LoVo (cell line): ENCODE measurements around the gene NFIA.
A peak's percentile ranks its signal among the peaks of the same experiment; 100 is the strongest.

Source experiments
- DNase-seq: peaks from one replicate; pipeline ENCODE4 v3.0.0-alpha.2; 2016; ENCODE audit warnings: low spot score

The NFIA gene

DNA sequence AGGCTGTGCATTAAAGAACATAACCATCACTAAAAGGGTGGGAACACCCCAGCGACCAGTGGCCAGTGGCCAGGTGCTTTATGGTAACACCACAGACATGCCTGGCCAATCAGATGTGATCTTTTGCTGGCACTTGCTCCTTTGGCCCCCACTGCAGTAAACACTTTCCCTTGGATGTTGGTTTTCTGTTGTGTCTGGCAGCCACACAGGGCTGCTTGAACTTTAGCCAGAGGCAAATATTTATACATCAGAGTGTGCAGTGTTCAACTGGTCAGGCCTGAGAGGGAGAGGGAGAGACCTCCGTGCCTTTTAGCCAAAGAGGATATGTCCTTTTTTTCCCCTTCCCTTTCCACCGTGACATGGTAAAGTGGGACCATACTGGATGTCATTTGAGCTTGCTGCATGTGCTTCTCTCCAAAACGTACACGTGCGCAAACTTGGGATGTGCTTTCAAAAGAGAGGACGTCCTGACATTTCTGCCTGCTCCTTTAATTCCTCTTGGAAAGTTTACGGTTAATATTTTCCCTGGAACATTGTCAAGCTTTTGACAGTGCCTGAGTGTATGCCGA, 101.2 kb downstream of the NFIA start:
- DNase-seq = no peak

DNA sequence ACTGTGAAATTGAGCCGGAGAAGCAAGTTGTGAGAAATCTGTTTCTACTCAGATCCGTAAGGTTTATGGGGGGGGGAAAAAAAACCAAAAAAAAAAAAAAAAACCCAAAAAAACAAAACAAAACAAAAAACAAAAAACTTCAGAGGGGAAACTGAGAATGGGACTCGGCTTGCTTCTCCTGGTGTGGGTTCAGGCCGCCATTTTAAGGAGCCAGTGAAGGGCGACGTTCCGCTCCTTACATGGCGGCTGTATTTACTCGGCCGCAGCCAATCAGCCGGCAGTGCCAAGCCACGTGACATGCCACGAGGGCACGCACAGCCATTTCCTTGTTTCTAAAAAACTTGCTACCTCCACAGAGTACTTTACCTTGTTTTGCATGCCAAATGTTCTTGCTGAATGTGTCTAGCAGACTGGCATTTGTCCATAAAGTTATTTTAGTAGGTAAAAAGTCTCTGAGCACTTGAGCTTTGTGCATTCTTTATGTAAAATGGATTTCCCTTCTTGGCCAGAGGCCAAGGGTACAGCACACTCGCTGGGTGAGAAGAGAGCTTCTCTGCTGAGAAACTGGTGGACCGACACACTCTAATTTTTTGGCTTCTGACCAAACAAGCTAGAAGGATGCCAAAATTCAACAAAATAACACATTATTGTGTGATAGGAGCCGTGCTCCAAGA, 101.8 kb downstream of the NFIA start:
- DNase-seq = peak; percentile 13

DNA sequence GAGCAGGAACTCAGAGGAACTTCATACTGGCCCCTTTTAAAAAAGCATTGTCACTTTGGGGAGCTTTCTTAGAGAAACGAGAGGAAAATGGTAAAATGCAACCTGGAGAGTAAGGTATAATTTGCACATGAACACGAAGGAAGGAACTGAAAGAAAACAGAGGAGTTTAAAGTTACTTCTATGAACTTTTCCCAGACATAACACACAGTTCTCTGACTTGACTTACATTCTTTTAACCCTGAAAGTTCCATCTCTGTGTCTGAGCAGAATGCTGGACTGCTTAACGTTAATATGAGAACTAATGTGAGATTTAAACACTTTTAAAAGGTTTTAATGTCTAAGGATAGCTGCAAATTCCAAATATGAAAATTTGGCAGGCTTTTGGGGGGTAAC, 102.3 kb downstream of the NFIA start:
- no peak for DNase-seq

GRCh38 chr1:61186753-61187152, 104.4 kb downstream of the NFIA start:
- DNase-seq = no peak

GRCh38 chr1:61187352-61188086, 105.2 kb downstream of the NFIA start:
- DNase-seq = no peak

DNA sequence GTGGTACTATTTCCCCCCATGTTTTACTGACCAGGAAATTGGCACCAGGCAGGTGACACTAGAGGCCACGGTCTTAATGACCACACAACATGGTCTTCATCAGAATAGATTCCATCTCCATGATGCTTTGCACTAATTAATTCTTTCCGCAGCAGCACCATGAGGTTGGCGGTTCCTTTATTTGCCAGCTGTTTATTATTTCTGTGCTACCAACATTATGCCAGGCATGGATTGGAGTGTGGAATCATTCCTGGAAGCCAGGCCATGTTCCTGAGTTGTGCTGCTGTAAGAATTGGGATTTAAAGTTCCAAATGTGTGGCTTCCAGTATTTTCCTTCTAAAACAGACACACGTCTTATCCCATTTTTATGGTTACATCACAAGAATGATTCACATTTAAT, 107.8 kb downstream of the NFIA start:
- no peak for DNase-seq

DNA sequence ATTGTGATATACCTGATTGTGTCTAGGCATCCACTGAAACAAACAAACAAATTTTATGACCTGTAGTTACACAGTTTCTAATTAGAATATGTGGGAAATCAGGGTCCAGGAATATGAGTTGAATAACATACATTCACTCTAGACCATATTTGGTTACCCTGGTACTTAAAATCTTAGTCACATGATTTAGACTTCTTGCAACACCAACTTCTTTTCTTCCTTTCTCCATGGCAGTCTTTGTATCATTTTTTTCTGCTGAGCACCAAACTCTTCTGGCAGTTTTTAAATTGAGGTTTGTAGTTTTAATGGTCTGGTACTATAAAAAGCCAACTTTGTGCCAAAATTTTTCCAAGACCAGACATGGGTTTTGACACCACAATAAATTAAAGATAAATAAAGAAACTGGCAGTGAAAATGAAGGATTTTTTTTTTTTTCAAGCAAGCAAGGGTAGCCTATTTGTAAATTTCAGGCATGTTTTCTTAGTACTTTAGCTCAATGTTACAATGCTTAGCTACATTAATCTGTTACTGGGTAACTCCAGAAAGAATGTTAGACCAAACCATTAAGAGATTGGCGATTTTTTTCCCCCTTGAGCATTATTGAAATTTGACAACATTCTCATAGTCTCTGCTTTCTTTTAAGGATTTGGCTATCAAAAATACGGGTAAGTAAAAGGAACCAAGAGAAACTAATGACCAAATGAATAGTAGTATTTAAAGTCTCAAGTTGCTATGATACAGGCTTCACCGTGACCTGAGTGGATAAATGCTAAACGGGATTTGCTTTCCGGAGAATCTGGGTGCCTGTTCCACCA, 108.5 kb downstream of the NFIA start:
- no peak for DNase-seq

- no peak for DNase-seq
These were observed 109.0 kb downstream of the NFIA start for GRCh38 chr1:61191433-61191720.

GRCh38 chr1:61192663-61193330, 110.4 kb downstream of the NFIA start:
- no peak for DNase-seq

DNA sequence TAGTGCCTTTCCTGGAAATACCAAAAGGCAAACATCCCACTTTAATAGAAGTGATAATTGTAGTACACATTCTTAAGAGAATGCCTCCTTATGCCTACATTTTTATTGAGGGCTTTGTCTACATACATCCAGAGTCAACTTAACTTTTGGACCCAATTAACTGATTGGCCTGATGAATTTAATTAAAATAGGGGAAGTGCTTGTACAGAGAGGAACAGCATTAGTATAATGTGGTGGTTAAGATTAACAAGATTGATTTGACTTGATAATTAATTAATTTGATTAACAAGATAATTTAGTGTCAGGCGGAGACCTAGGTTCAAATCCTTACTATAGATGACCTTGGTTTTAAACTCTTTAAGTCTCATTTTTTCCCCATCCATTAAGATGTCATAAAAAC, 111.4 kb downstream of the NFIA start:
- no peak for DNase-seq

DNA sequence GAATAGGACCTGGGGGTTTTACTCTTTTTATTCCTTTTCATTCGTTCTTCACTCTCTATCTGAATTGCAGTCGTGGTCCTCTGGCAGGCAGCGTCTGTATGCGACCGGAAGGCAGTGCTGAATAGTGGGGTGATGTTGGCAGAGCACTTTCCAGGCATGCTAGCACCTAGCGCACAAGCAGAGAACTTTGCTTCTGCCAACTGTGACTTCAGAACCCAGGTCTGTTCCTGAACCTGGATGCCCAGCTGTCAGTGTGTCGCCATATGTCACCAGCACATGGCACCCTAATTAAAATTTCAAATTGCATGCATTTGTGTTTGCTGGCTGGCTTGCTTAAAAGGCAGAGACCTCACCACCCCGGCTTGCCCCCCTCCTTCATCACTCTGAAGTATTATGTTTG, 116.2 kb downstream of the NFIA start:
- no peak for DNase-seq

GRCh38 chr1:61201035-61201434, 118.7 kb downstream of the NFIA start:
- DNase-seq = no peak

DNA sequence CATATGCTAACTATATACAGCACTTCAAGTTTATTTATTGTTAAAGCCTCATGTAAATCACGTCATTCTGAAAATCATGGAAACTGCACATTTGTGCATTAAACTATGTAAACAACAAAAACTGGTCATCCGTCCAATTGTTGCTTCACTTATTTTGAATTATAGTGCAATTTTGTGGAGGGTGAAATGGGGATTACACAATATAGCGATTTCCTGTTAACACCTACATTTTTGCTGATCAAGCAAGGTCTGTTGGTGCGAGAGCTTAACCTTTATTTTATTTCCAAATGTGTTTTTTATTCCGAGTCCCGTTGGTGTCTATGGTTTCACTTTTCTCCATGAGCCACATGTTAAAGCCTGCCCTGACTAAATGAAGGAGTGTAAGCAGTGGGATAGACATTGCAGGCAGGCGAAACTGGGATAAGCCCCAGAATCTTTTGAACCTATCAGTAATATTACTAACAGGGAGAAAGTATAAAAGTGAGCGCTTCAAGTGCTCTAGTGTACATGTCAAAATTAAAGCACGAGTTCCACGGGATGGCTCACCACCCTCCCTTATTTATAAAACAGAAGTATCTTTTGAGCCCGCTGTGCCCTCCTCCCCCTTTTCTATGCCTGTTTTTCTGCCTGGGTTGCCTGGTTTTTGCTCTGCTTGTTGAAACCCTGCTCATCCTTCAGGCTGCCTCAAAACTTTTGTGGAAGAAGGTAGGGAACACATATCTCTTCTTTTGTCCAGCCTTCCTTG, 120.7 kb downstream of the NFIA start:
- no peak for DNase-seq

DNA sequence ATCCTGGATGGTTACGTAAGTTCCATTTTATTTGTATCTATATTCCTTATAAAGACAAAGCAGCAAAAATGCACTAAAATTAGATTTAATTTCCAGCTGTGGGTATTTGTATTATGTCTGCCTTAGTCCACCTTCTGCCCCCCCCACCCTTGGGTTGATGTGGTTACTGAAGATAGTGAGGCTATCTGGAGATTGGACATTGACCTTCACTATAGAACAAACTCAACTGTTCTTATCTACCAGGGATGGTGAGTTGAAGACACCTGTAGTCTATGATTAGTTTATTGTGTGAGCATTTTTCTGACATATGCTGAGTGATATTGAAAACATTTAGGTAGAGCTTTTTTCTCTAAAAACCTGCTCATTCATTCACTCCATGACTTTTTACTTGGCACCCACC, 122.2 kb downstream of the NFIA start:
- DNase-seq = no peak

DNA sequence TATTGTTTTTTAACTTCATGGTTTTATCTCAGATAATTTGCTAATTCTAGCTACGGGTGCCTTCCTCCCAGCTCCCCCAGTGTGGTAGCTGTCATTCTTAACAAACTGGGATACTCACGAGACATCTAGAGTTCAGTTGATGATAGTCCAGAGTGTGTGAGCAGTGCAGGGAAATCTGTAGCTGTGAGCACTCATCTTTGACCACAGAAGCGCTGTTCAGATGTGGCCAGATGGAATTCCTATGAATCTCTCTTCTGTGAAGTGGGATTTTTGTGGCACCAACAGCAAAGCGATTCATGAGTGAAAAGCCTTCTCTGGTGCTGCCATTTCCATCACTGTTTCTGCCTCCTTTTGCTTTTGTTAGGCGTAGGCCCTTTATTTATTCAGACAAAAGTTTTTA, 125.1 kb downstream of the NFIA start:
- no peak for DNase-seq

- no peak for DNase-seq
These were observed 125.8 kb downstream of the NFIA start for GRCh38 chr1:61208172-61208571.

DNA sequence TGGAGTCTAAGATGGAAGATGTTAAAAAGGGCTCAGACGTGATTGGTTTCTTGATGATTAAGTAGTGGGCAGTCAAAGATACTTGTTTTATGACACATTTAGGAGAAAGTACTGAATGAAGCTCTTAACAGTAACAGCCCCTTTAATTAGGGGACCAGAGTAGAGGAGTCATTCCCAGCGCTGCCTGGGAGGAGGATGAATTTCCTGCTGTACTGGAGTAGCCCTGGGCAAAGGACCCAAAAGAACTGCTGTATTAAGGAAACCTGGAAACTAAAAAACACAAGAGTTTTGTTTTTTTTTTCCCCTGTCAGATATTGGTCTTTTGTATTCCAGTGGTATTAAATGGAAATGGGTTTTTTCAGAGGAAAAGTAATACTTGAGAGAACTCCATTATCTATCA, 126.5 kb downstream of the NFIA start:
- DNase-seq = no peak

DNA sequence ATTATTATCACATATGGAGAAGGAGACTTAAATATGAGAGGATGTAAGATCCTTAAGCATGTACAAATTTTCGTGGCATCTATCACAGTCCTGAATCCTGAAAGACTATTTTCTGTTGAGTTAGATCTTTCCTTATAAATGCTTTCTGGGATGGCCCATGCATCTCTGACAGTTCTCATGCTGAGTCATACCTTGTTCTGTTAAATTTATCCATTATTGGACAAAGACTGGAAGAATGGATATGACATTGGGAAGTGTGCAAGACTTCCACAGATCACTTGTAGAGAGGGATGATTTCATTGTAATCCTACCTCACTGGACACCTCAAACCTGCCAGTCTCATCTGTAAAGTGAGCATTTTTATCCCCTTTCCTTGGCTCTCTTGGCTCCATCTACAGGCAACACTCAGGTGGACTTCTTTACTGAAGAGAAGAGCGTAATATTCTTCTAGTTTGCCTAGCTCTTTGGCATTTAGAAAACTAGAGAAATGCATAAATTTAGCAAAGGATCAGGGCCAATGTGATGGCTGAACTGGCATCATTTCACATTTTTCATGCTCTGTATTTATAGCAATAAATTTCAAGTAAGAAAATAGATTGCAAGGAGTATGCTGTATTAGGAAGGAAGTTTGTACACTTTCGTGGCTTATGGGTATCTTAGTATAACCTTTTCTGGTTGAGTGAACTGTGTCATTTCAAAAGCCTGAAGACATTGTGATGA, 128.2 kb downstream of the NFIA start:
- no peak for DNase-seq

DNA sequence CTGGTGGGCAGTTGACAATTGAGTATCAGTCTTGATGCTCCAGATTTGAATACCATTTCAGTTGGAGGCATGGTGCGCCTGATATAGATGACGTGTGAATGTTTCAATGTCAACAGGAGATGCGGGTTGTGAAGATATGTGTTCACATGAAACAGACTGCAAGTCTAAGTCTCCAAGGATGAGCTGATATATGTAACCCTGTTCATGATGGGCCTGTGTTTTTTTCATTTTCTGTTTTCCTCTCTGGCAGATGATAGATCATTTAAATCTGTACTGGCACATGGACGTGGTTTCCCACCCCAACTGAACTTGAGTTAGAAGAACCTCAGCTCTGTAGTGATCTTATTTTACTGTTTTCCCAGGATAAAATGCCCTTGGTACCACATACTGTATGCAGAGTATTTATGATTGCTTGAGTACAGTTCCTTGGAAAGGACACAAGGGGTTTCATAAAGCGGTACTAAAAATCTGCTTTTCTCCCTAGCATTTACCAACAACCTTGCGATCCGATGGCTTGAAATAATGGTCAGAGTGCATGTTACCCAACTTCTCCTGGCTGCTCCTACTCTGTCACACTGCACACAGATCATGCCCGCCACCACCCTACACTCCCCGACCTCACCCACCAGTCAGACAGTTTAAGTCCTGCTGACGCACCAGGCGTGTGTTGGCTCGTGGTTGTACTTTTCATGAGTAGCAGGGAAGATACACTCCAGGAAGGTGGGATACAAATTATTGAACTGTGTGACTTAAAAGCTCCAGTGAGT, 131.1 kb downstream of the NFIA start:
- no peak for DNase-seq

- no peak for DNase-seq
These were observed 132.8 kb downstream of the NFIA start for GRCh38 chr1:61215119-61215518.
